IMR-90 (cell line): ENCODE results near the gene SLC2A10. TPM values are rescaled to one million over a fixed set of nuclear protein-coding genes. Genes with fewer than 3 reads are reported as not detected.

Experiments used
- ATAC-seq: fragments of 200-7000 bp; cut with Tn5 transposase; 2 replicates; pipeline ENCODE4 v1.9.1; 2020; ENCODE audit warnings: low read depth, mild to moderate bottlenecking, moderate library complexity
- BruUV-seq: library from RNA; stranded (reverse); fragments of 400-500 nt; replicated peaks from 2 replicates; lab custom pipeline; 2021; lab: Mats Ljungman, UMichigan
- CTCF ChIA-PET: fragments of 300-600 bp; formaldehyde crosslinking; extraction: SDS; loops from one replicate; lab custom pipeline; 2021; ENCODE audit warnings: antibody characterized with exemption; lab: Yijun Ruan, JAX
- POLR2A ChIA-PET: fragments of 300-600 bp; sonication (Branson Sonifier 250); formaldehyde crosslinking; loops from one replicate; lab custom pipeline; 2022; ENCODE audit warnings: antibody characterized with exemption; ENCODE audit not compliant: unreplicated experiment; lab: Charles Lee
- DNase-seq: peaks from one replicate; pipeline ENCODE4 v3.0.0; 2013
- H2AFZ ChIP-seq: replicated peaks from 2 replicates; pipeline ENCODE3; 2013; ENCODE audit warnings: low read length, mild to moderate bottlenecking; ENCODE audit not compliant: poor library complexity
- H2AK5ac ChIP-seq: 2 replicates; pipeline ENCODE4 v1.6.1; 2013; ENCODE audit warnings: low read depth, low read length, inconsistent platforms
- H2AK9ac ChIP-seq: replicated peaks from 2 replicates; pipeline ENCODE3; 2013; ENCODE audit warnings: mild to moderate bottlenecking, low read depth, low read length, moderate library complexity; ENCODE audit not compliant: poor library complexity
- H2BK120ac ChIP-seq: 2 replicates; pipeline ENCODE4 v1.6.1; 2013; ENCODE audit warnings: low read depth, low read length, inconsistent platforms
- H2BK15ac ChIP-seq: 3 replicates; pipeline ENCODE4 v1.6.1; 2013; ENCODE audit warnings: low read depth, low read length, inconsistent platforms
- H2BK20ac ChIP-seq: 2 replicates; pipeline ENCODE4 v1.6.1; 2013; ENCODE audit warnings: low read depth, mild to moderate bottlenecking, inconsistent platforms, low read length, moderate library complexity
- H2BK5ac ChIP-seq: 2 replicates; pipeline ENCODE4 v1.6.1; 2013; ENCODE audit warnings: mild to moderate bottlenecking, low read depth, low read length, inconsistent platforms; ENCODE audit not compliant: poor library complexity, severe bottlenecking
- H3K14ac ChIP-seq: replicated peaks from 2 replicates; pipeline ENCODE4 v1.6.1; 2013; ENCODE audit warnings: low read depth, low read length, inconsistent platforms
- H3K18ac ChIP-seq: 2 replicates; pipeline ENCODE4 v1.6.1; 2013; ENCODE audit warnings: low read depth, low read length, control low read depth
- H3K23ac ChIP-seq: 2 replicates; pipeline ENCODE4 v1.6.1; 2013; ENCODE audit warnings: low read depth, low read length, inconsistent platforms
- H3K27ac ChIP-seq: 2 replicates; pipeline ENCODE4 v1.5.1; 2013; ENCODE audit warnings: mild to moderate bottlenecking, control low read depth, low read length; ENCODE audit not compliant: insufficient read depth
- H3K27me3 ChIP-seq: 2 replicates; pipeline ENCODE4 v1.6.1; 2013; ENCODE audit warnings: low read length; ENCODE audit not compliant: control insufficient read depth, insufficient read depth
- H3K36me3 ChIP-seq: 2 replicates; pipeline ENCODE4 v1.6.1; 2013; ENCODE audit warnings: low read length, mixed read lengths; ENCODE audit not compliant: control insufficient read depth, insufficient read depth
- H3K4ac ChIP-seq: 2 replicates; pipeline ENCODE4 v1.6.1; 2013; ENCODE audit warnings: low read depth, low read length, inconsistent platforms
- H3K4me1 ChIP-seq: 2 replicates; pipeline ENCODE4 v1.6.1; 2013; ENCODE audit warnings: low read length, mixed read lengths; ENCODE audit not compliant: control insufficient read depth, insufficient read depth
- H3K4me2 ChIP-seq: 2 replicates; pipeline ENCODE4 v1.6.1; 2013; ENCODE audit warnings: low read depth, mild to moderate bottlenecking, control low read depth, low read length, moderate library complexity
- H3K4me3 ChIP-seq: 2 replicates; pipeline ENCODE4 v1.5.1; 2013; ENCODE audit warnings: low read depth, mild to moderate bottlenecking, control low read depth, low read length, moderate library complexity; ENCODE audit not compliant: insufficient read depth
- H3K56ac ChIP-seq: 2 replicates; pipeline ENCODE4 v1.6.1; 2013; ENCODE audit warnings: low read length, inconsistent platforms; ENCODE audit not compliant: insufficient read depth; ENCODE audit errors: extremely low read depth
- H3K79me1 ChIP-seq, 2 experiments: 2 replicates each; pipeline ENCODE4 v1.6.1; 2013; ENCODE audit warnings: low read length in 2 of 2, inconsistent platforms in 1 of 2, low read depth in 1 of 2
- H3K9ac ChIP-seq: 2 replicates; pipeline ENCODE4 v1.6.1; 2013; ENCODE audit warnings: low read depth, low read length, control low read depth
- H3K9me1 ChIP-seq: 2 replicates; pipeline ENCODE4 v1.6.1; 2013; ENCODE audit warnings: low read length, inconsistent platforms; ENCODE audit not compliant: insufficient read depth
- H3K9me3 ChIP-seq: 2 replicates; pipeline ENCODE4 v1.6.1; 2013; ENCODE audit warnings: low read length; ENCODE audit not compliant: control insufficient read depth, insufficient read depth
- H4K20me1 ChIP-seq: 2 replicates; pipeline ENCODE4 v1.6.1; 2013; ENCODE audit warnings: low read length, inconsistent platforms; ENCODE audit not compliant: insufficient read depth
- H4K5ac ChIP-seq: 2 replicates; pipeline ENCODE4 v1.6.1; 2013; ENCODE audit warnings: mild to moderate bottlenecking, low read depth, low read length, control low read depth
- H4K8ac ChIP-seq, 2 experiments: 2 replicates each; pipeline ENCODE4 v1.6.1; 2013; ENCODE audit warnings: low read depth in 2 of 2, low read length in 2 of 2, control low read depth in 1 of 2, inconsistent platforms in 1 of 2
- H4K91ac ChIP-seq: 2 replicates; pipeline ENCODE4 v1.6.1; 2013; ENCODE audit warnings: low read depth, low read length, inconsistent platforms; ENCODE audit not compliant: insufficient read depth
- POLR2A ChIP-seq: IDR thresholded peaks from 2 replicates; pipeline ENCODE4 v1.6.1; 2012; ENCODE audit warnings: mild to moderate bottlenecking, low read depth, low read length
- RAD21 ChIP-seq: IDR thresholded peaks from 2 replicates; pipeline ENCODE4 v1.6.1; 2012; ENCODE audit warnings: low read length, improper control_type of control experiment
- SMC3 ChIP-seq: fragments of 150-350 bp; IDR thresholded peaks from 2 replicates; pipeline ENCODE4 v1.6.1; 2016; ENCODE audit warnings: low read depth, mild to moderate bottlenecking, antibody characterized with exemption, low read length, moderate library complexity
- WGBS, 2 experiments: methylation state at CpG; one replicate each; pipeline versions ENCODE4 v1.1.5 to v1.1.7; 2013; ENCODE audit warnings: missing lambda C conversion rate in 2 of 2; ENCODE audit not compliant: insufficient read length in 1 of 2; ENCODE audit errors: extremely low coverage in 2 of 2; 5-methylcytosine and 5-hydroxymethylcytosine counted together
- dilution Hi-C: fragments of 300-500 bp; cut with HindIII; formaldehyde crosslinking; loops from one replicate; pipeline ENCODE4 v1.14.3; 2018; ENCODE audit warnings: low sequenced_read_pairs; ENCODE audit not compliant: unreplicated experiment
- in situ Hi-C: fragments of 300-500 bp; cut with MboI; formaldehyde crosslinking; loops from 3 replicates; pipeline ENCODE4 v1.14.3; 2019; ENCODE audit warnings: low sequenced_read_pairs, inconsistent platforms, mixed read lengths
- intact Hi-C: fragments of 100-400 bp; cut with micrococcal nuclease; formaldehyde crosslinking; loops from 2 replicates; pipeline ENCODE4 v1.10.0; 2022
- polyA plus RNA-seq, 3 experiments: library from polyadenylated mRNA; depleted of rRNA; stranded (reverse); fragments of >200 nt; gene quantifications; 2 replicates each; pipeline ENCODE4 v1.2.3, GENCODE V29; 2012; ENCODE audit warnings: low replicate concordance in 1 of 3
- total RNA-seq: library from RNA; depleted of rRNA; stranded (reverse); fragments of >200 nt; gene quantifications from 2 replicates; pipeline ENCODE4 v1.2.3, GENCODE V29; 2012
- TF ChIP-seq, protein P1 (sequence below): conservative IDR thresholded peaks from 2 replicates; pipeline ENCODE4 v1.5.1; 2012; ENCODE audit warnings: mild to moderate bottlenecking, low read depth, low read length, improper control_type of control experiment

SLC2A10 gene
- total and polyA plus RNA-seq, 2 of the 4 experiments (the other 2 are of a cell fraction) = 15.2 to 22.0 TPM

DNA sequence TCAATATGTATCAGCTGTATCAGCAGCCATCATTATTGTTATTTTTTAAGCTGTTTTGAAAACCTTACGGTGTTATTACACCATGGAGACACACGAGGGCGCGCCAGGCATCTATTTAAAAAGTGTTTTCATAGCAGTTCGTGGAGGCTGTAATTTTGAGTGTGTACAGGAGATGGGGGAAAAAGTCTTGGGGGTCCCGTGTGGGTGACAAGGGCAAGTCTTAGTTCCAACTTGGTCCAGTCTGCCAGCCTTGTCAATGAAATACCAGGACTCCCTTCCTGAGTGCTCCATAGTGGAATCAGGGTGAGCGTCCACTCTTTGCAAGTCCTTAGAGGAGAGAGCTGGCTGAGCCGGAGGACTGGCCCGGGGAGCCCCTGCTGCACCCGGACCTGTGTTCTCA lies 43.3 kb downstream of the SLC2A10 start:
- H2BK120ac ChIP-seq = 0 out of 2 replicates have a peak overlapping the region, but pooled peaks have one; percentile 11
- no peak overlapping the region for H2AK9ac ChIP-seq
- no peaks in the 10 kb centered on the region for H3K79me1 ChIP-seq
- peak overlapping the region; percentile 61; the same call in 1 of the 2 replicates for H2AK5ac ChIP-seq
- no peaks in the 10 kb centered on the region for H4K20me1 ChIP-seq
- no peak overlapping the region for H2BK5ac ChIP-seq
- ChIA-PET CTCF (interaction anchor here (0.7 to 1.3 kb wide), 5 partner anchors 11 to 680 kb away, joined by 3 to 4 read pairs (median 3); no protein-coding TSS in a partner anchor), POLR2A (interaction anchor here (0.5 kb wide), 1 partner anchor 372 kb away, joined by 6 read pairs; no protein-coding TSS in a partner anchor)
- H3K4ac ChIP-seq = no peak overlapping the region
- H2BK20ac ChIP-seq = no peak overlapping the region
- no peak overlapping the region for H3K23ac ChIP-seq
- no peak overlapping the region for H3K4me2 ChIP-seq
- H3K27ac ChIP-seq = no peak overlapping the region
- no peaks in the 10 kb centered on the region for H3K36me3 ChIP-seq
- no peak overlapping the region for H3K14ac ChIP-seq
- no TSS peak for BruUV-seq
- H4K91ac ChIP-seq = no peak overlapping the region
- H3K9me1 ChIP-seq = no peaks in the 10 kb centered on the region
- H4K5ac ChIP-seq = no peak overlapping the region
- H3K4me1 ChIP-seq = no peaks in the 10 kb centered on the region
- no peaks in the 10 kb centered on the region for H3K9me3 ChIP-seq
- dilution Hi-C loops = no loop called here
- in situ Hi-C loops = loop anchor here (10.0 to 25.0 kb wide), 3 partner anchors 260 to 872 kb away; no protein-coding TSS in a partner anchor
- H2AFZ ChIP-seq = peak overlapping the region; percentile 39
- intact Hi-C loops = loop anchor here (1.0 to 5.0 kb wide), 2 partner anchors 231 to 520 kb away; no protein-coding TSS in a partner anchor
- H3K9ac ChIP-seq = no peak overlapping the region
- no peak overlapping the region for H3K4me3 ChIP-seq
- H3K27me3 ChIP-seq = no peaks in the 10 kb centered on the region
- ATAC-seq = peak; percentile 85
- H4K8ac ChIP-seq = no peak overlapping the region
- DNase-seq = peak; percentile 62
- H3K18ac ChIP-seq = no peak overlapping the region
- no CpG with 5 or more reads among the region's 10 CpGs for whole genome bisulfite sequencing, 2 experiments
- TF ChIP-seq, protein P1, sequence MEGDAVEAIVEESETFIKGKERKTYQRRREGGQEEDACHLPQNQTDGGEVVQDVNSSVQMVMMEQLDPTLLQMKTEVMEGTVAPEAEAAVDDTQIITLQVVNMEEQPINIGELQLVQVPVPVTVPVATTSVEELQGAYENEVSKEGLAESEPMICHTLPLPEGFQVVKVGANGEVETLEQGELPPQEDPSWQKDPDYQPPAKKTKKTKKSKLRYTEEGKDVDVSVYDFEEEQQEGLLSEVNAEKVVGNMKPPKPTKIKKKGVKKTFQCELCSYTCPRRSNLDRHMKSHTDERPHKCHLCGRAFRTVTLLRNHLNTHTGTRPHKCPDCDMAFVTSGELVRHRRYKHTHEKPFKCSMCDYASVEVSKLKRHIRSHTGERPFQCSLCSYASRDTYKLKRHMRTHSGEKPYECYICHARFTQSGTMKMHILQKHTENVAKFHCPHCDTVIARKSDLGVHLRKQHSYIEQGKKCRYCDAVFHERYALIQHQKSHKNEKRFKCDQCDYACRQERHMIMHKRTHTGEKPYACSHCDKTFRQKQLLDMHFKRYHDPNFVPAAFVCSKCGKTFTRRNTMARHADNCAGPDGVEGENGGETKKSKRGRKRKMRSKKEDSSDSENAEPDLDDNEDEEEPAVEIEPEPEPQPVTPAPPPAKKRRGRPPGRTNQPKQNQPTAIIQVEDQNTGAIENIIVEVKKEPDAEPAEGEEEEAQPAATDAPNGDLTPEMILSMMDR = peak; percentile 80
- TF ChIP-seq POLR2A (no peak), SMC3 (peak; percentile 72), RAD21 (peak; percentile 75)
- H2BK15ac ChIP-seq = no peak overlapping the region; the same call in 2 of the 3 replicates
- H3K56ac ChIP-seq = no peak overlapping the region
